ENCODE measurements around the gene ZBTB5. TPM values are rescaled to one million over a fixed set of nuclear protein-coding genes. Genes with fewer than 3 reads are reported as not detected.
A peak's percentile ranks its signal among the peaks of the same experiment; 100 is the strongest.

ZBTB5 gene
- total and polyA plus RNA-seq, 9 of the 15 experiments (the other 6 are each of a cell fraction or from before 2014, with no cell fraction given): 2.3 to 43.2 (median 15.5) TPM

DNA sequence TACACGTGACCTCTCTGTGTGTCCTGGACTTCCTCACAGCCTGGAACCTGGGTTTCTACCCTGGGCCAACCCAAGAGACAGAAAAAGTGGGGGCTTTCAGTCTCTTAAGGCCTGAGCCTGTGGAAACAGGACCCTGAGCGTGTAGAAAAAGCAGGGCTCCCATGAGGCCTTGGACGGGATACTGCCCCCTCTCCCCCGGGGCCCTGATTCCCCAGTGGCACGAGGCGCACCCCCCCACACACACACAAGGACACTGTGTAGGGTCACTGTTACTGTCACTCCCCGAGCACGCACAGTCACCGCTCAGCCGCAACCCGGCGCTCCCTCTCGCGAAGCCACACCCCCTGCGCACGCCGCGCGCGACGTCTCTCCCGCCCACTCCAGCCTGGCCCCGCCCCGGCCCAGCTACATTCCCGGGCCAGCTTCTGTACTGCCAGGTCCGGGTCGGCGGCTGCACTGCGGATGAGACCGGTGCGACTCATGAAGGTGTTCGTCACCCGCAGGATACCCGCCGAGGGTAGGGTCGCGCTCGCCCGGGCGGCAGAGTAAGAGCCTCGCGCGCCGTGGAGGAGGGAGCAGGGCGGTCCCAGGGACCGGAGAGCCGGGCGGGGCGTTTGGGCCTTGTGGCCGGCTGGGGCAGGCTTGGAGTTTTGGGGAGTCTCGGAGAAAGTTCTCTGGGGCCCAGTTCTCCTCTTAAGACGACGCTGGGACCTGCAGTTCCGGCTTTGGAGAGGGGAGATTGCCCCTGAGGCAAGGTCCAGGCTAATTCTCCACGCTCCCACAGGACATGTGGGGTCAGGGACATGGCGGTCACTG is 42.8 kb downstream of the ZBTB5 start, which contains the start of gene GRHPR (continued):
- TF ChIP-seq NFYB (IDR thresholded peaks at IDR 0.05; ENCODE audit: extremely low read depth, insufficient read length) (no peak), POLR2AphosphoS5 (IDR thresholded peaks at IDR 0.05; ENCODE audit: control insufficient read depth, insufficient read depth, low read depth, low read length) (peak; percentile 73), ATF7 (IDR thresholded peaks at IDR 0.05) (peak; percentile 92), SMARCC2 (IDR thresholded peaks at IDR 0.05; ENCODE audit: low read depth) (peak; percentile 28; the same call in 1 of the 2 replicates), BHLHE40 (IDR thresholded peaks at IDR 0.05; ENCODE audit: low read length) (peak; percentile 91), KDM5B (IDR thresholded peaks at IDR 0.05; ENCODE audit: insufficient replicate concordance, low read depth, low read length) (peak; percentile 75), PRMT5 (CRISPR knock-in tag; IDR thresholded peaks at IDR 0.05) (peak; percentile 77), NCOA4 (IDR thresholded peaks at IDR 0.05; ENCODE audit: partially characterized antibody) (no peak), ESRRA (IDR thresholded peaks at IDR 0.05; ENCODE audit: borderline replicate concordance, low read depth) (peak; percentile 90), HMG20B (CRISPR knock-in tag; IDR thresholded peaks at IDR 0.05) (no peak)
- TF ChIP-seq, protein P1, sequence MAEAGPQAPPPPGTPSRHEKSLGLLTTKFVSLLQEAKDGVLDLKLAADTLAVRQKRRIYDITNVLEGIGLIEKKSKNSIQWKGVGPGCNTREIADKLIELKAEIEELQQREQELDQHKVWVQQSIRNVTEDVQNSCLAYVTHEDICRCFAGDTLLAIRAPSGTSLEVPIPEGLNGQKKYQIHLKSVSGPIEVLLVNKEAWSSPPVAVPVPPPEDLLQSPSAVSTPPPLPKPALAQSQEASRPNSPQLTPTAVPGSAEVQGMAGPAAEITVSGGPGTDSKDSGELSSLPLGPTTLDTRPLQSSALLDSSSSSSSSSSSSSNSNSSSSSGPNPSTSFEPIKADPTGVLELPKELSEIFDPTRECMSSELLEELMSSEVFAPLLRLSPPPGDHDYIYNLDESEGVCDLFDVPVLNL (CRISPR knock-in tag; IDR thresholded peaks at IDR 0.05; ENCODE audit: low read depth): peak; percentile 7; the same call in 1 of the 2 replicates
- TF ChIP-seq, protein P2, sequence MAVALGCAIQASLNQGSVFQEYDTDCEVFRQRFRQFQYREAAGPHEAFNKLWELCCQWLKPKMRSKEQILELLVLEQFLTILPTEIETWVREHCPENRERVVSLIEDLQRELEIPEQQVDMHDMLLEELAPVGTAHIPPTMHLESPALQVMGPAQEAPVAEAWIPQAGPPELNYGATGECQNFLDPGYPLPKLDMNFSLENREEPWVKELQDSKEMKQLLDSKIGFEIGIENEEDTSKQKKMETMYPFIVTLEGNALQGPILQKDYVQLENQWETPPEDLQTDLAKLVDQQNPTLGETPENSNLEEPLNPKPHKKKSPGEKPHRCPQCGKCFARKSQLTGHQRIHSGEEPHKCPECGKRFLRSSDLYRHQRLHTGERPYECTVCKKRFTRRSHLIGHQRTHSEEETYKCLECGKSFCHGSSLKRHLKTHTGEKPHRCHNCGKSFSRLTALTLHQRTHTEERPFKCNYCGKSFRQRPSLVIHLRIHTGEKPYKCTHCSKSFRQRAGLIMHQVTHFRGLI (CRISPR knock-in tag; IDR thresholded peaks at IDR 0.05): no peak
- TF ChIP-seq, protein P3, sequence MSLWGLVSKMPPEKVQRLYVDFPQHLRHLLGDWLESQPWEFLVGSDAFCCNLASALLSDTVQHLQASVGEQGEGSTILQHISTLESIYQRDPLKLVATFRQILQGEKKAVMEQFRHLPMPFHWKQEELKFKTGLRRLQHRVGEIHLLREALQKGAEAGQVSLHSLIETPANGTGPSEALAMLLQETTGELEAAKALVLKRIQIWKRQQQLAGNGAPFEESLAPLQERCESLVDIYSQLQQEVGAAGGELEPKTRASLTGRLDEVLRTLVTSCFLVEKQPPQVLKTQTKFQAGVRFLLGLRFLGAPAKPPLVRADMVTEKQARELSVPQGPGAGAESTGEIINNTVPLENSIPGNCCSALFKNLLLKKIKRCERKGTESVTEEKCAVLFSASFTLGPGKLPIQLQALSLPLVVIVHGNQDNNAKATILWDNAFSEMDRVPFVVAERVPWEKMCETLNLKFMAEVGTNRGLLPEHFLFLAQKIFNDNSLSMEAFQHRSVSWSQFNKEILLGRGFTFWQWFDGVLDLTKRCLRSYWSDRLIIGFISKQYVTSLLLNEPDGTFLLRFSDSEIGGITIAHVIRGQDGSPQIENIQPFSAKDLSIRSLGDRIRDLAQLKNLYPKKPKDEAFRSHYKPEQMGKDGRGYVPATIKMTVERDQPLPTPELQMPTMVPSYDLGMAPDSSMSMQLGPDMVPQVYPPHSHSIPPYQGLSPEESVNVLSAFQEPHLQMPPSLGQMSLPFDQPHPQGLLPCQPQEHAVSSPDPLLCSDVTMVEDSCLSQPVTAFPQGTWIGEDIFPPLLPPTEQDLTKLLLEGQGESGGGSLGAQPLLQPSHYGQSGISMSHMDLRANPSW (CRISPR knock-in tag; IDR thresholded peaks at IDR 0.05): peak; percentile 79; the same call in 1 of the 2 replicates
- TF ChIP-seq, protein P4, sequence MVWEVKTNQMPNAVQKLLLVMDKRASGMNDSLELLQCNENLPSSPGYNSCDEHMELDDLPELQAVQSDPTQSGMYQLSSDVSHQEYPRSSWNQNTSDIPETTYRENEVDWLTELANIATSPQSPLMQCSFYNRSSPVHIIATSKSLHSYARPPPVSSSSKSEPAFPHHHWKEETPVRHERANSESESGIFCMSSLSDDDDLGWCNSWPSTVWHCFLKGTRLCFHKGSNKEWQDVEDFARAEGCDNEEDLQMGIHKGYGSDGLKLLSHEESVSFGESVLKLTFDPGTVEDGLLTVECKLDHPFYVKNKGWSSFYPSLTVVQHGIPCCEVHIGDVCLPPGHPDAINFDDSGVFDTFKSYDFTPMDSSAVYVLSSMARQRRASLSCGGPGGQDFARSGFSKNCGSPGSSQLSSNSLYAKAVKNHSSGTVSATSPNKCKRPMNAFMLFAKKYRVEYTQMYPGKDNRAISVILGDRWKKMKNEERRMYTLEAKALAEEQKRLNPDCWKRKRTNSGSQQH (CRISPR knock-in tag; IDR thresholded peaks at IDR 0.05): peak; percentile 72; the same call in 1 of the 2 replicates
- TF ChIP-seq, protein P5, sequence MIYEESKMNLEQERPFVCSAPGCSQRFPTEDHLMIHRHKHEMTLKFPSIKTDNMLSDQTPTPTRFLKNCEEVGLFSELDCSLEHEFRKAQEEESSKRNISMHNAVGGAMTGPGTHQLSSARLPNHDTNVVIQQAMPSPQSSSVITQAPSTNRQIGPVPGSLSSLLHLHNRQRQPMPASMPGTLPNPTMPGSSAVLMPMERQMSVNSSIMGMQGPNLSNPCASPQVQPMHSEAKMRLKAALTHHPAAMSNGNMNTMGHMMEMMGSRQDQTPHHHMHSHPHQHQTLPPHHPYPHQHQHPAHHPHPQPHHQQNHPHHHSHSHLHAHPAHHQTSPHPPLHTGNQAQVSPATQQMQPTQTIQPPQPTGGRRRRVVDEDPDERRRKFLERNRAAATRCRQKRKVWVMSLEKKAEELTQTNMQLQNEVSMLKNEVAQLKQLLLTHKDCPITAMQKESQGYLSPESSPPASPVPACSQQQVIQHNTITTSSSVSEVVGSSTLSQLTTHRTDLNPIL (CRISPR knock-in tag; IDR thresholded peaks at IDR 0.05): no peak
- TF ChIP-seq, protein P6, sequence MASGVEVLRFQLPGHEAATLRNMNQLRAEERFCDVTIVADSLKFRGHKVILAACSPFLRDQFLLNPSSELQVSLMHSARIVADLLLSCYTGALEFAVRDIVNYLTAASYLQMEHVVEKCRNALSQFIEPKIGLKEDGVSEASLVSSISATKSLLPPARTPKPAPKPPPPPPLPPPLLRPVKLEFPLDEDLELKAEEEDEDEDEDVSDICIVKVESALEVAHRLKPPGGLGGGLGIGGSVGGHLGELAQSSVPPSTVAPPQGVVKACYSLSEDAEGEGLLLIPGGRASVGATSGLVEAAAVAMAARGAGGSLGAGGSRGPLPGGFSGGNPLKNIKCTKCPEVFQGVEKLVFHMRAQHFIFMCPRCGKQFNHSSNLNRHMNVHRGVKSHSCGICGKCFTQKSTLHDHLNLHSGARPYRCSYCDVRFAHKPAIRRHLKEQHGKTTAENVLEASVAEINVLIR (CRISPR knock-in tag; IDR thresholded peaks at IDR 0.05): peak; percentile 20; the same call in 1 of the 2 replicates

All from K562 (cell line).